Measurements from ENCODE around the gene UXS1. TPM values are rescaled to one million over a fixed set of nuclear protein-coding genes. Genes with fewer than 3 reads are reported as not detected.
A peak's percentile ranks its signal among the peaks of the same experiment; 100 is the strongest.

Gene UXS1
- total and polyA plus RNA-seq, 2 donors (not counting 1 experiment from before 2014, with no cell fraction given): 20.3 to 44.8 TPM

GRCh38 chr2:106147159-106147558, 46.9 kb downstream of the UXS1 start:
- 80% methylated on average over 3 of the region's 3 CpGs for WGBS (ENCODE audit: insufficient coverage)
- Histone ChIP-seq H3K4me3 (ENCODE audit: control extremely low read depth in 1 of 5, extremely low read depth in 1 of 5, insufficient read depth in 1 of 5, low read depth in 2 of 5, low read length in 4 of 5) (no peak overlapping the region), H4K20me1 (ENCODE audit: control insufficient read depth, insufficient read depth, low read length, poor library complexity, severe bottlenecking) (no peaks in the 10 kb centered on the region), H3K79me2 (ENCODE audit: control insufficient read depth, insufficient read depth, low read length) (peaks cover 69% of the 10 kb centered on the region), H3K27ac (ENCODE audit: low read length in 2 of 2) (no peak overlapping the region), H3K36me3 (replicated peaks in 1 of 2; ENCODE audit: control extremely low read depth in 1 of 2, control insufficient read depth in 1 of 2, extremely low read depth in 1 of 2, insufficient read depth in 2 of 2, low read length in 1 of 2) (peaks cover 11 to 29% of the 10 kb centered on the region in 2 experiments), H3K9ac (ENCODE audit: low read length) (no peak overlapping the region), H3K9me3 (ENCODE audit: control extremely low read depth in 1 of 3, control insufficient read depth in 2 of 3, insufficient read depth in 1 of 3, low read length in 2 of 3) (no peaks in the 10 kb centered on the region), H3K4me2 (replicated peaks; ENCODE audit: low read depth, low read length, poor library complexity, severe bottlenecking) (peak overlapping the region; percentile 45), H3K27me3 (replicated peaks in 1 of 4; ENCODE audit: control extremely low read depth in 1 of 4, control insufficient read depth in 3 of 4, insufficient read depth in 4 of 4, low read length in 3 of 4) (no peaks in the 10 kb centered on the region), H2AFZ (ENCODE audit: insufficient read depth, low read depth, low read length, poor library complexity, severe bottlenecking) (no peak overlapping the region), H3K4me1 (ENCODE audit: control insufficient read depth in 2 of 2, insufficient read depth in 2 of 2, low read length in 2 of 2) (peaks cover 17 to 20% of the 10 kb centered on the region in 2 donors)
- ChIA-PET POLR2A (interaction anchor here (0.7 kb wide), 1 partner anchor 20 kb away, joined by 3 read pairs; no protein-coding TSS in a partner anchor), CTCF (no interaction called here)
- H3K9me3 Mint-ChIP-seq (ENCODE audit: insufficient read depth): no peaks in the 10 kb centered on the region
- intact Hi-C loops (cut with micrococcal nuclease): no loop called here
- no peak overlapping the region for H3K4me3 Mint-ChIP-seq
- DNase-seq (no peak), ATAC-seq (ENCODE audit: low read depth) (no peak)
- no peaks in the 10 kb centered on the region for H3K27me3 Mint-ChIP-seq
- H3K4me1 Mint-ChIP-seq: peaks cover 35% of the 10 kb centered on the region
- H3K27ac Mint-ChIP-seq: no peak overlapping the region
- TF ChIP-seq EZH2 (IDR thresholded peaks at IDR 0.05; ENCODE audit: borderline replicate concordance, insufficient read depth, low read depth, low read length, poor library complexity, severe bottlenecking): no peak
- no peak for TF ChIP-seq CTCF (IDR thresholded peaks at IDR 0.05)

- H3K4me1 ChIP-seq (ENCODE audit: control insufficient read depth in 2 of 2, insufficient read depth in 2 of 2, low read length in 2 of 2): peaks cover 20% of the 10 kb centered on the region in 2 donors
- Mint-ChIP-seq H3K4me3 (no peak overlapping the region), H3K4me1 (peaks cover 43% of the 10 kb centered on the region), H3K9me3 (ENCODE audit: insufficient read depth) (no peaks in the 10 kb centered on the region), H3K27me3 (no peaks in the 10 kb centered on the region), H3K27ac (peak overlapping the region; percentile 5)
- ChIA-PET POLR2A (no interaction called here), CTCF (no interaction called here)
- H3K79me2 ChIP-seq (ENCODE audit: control insufficient read depth, insufficient read depth, low read length): peaks cover 61% of the 10 kb centered on the region
- H3K4me3 ChIP-seq (ENCODE audit: control extremely low read depth in 1 of 5, extremely low read depth in 1 of 5, insufficient read depth in 1 of 5, low read depth in 2 of 5, low read length in 4 of 5): no peak overlapping the region
- intact Hi-C loops (cut with micrococcal nuclease): no loop called here
- H3K27me3 ChIP-seq (replicated peaks in 1 of 4; ENCODE audit: control extremely low read depth in 1 of 4, control insufficient read depth in 3 of 4, insufficient read depth in 4 of 4, low read length in 3 of 4): no peaks in the 10 kb centered on the region
- H2AFZ ChIP-seq (ENCODE audit: insufficient read depth, low read depth, low read length, poor library complexity, severe bottlenecking): no peak overlapping the region
- no peaks in the 10 kb centered on the region for H3K9me3 ChIP-seq (ENCODE audit: control extremely low read depth in 1 of 3, control insufficient read depth in 2 of 3, insufficient read depth in 1 of 3, low read length in 2 of 3)
- DNase-seq: no peak
- no peaks in the 10 kb centered on the region for H4K20me1 ChIP-seq (ENCODE audit: control insufficient read depth, insufficient read depth, low read length, poor library complexity, severe bottlenecking)
- WGBS (ENCODE audit: insufficient coverage): 80% methylated on average over 21 of the region's 21 CpGs
- no peak overlapping the region for H3K9ac ChIP-seq (ENCODE audit: low read length)
- ATAC-seq (ENCODE audit: low read depth): no peak
- no peak overlapping the region for H3K27ac ChIP-seq (ENCODE audit: low read length in 2 of 2)
- no peak for TF ChIP-seq EZH2 (IDR thresholded peaks at IDR 0.05; ENCODE audit: borderline replicate concordance, insufficient read depth, low read depth, low read length, poor library complexity, severe bottlenecking)
- TF ChIP-seq CTCF (IDR thresholded peaks at IDR 0.05): no peak
- no peak overlapping the region for H3K4me2 ChIP-seq (replicated peaks; ENCODE audit: low read depth, low read length, poor library complexity, severe bottlenecking)
- peaks cover 11 to 31% of the 10 kb centered on the region in 2 experiments for H3K36me3 ChIP-seq (replicated peaks in 1 of 2; ENCODE audit: control extremely low read depth in 1 of 2, control insufficient read depth in 1 of 2, extremely low read depth in 1 of 2, insufficient read depth in 2 of 2, low read length in 1 of 2)
These were observed 49.3 kb downstream of the UXS1 start for GRCh38 chr2:106144621-106145331.
